Measurements from ENCODE around the gene NRG2.

Gene NRG2

DNA sequence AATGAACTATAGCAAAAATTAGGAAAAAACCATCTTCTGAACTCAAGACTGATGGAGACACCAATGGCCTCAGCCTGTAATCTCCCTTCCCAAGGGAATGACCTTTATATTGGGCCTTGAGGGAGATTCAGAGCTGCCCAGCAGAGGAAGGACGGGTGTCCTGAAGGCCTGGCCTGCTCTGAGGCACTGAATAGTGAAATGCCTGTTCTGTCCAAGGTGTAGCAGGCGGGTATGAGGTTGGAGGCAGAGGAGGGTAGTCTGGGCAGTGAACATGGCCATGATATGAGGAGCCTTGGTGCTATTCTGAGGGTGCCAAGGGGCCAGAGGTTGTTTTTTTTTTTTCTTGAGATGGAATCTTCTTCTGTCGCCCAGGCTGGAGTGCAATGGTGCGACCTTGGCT, 222.5 kb downstream of the NRG2 start:
- Mint-ChIP-seq H3K4me1 (ENCODE audit: low read depth in 2 of 2) (no peaks in the 10 kb centered on the region), H3K27ac (no peak overlapping the region), H3K36me3 (ENCODE audit: insufficient read depth) (no peaks in the 10 kb centered on the region), H3K27me3 (peaks cover 21 to 43% of the 10 kb centered on the region in 2 donors), H3K9me3 (peaks cover 3 to 9% of the 10 kb centered on the region in 2 donors), H3K4me3 (no peak overlapping the region)
- ATAC-seq (replicated peaks) (no peak), DNase-seq (no peak)

DNA sequence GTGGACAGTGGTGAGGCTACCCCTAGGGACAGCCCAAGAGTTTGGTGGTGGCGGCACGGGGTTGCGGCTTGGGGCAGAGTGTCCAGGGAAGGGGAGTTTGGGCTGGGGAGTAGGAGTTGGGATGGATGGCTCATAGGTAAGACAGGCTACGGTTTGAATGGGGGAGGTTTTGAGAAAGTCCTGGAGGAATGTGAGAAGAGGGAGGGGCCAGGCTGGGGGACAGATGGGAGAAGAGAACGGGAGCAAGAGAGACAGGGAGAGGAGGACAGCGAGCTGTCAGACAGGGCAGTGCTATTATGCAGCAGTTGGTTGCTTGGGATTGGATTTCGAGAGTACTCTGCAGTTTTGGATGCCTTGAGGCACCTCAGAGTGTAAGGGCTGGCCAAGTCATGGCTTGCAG, 223.0 kb downstream of the NRG2 start:
- Mint-ChIP-seq H3K4me1 (ENCODE audit: low read depth in 2 of 2) (no peaks in the 10 kb centered on the region), H3K36me3 (ENCODE audit: insufficient read depth) (no peaks in the 10 kb centered on the region), H3K27me3 (peaks cover 21 to 42% of the 10 kb centered on the region in 2 donors), H3K9me3 (peaks cover 3 to 9% of the 10 kb centered on the region in 2 donors), H3K4me3 (no peak overlapping the region), H3K27ac (no peak overlapping the region)
- no peak for DNase-seq
- no peak for ATAC-seq (replicated peaks)

DNA sequence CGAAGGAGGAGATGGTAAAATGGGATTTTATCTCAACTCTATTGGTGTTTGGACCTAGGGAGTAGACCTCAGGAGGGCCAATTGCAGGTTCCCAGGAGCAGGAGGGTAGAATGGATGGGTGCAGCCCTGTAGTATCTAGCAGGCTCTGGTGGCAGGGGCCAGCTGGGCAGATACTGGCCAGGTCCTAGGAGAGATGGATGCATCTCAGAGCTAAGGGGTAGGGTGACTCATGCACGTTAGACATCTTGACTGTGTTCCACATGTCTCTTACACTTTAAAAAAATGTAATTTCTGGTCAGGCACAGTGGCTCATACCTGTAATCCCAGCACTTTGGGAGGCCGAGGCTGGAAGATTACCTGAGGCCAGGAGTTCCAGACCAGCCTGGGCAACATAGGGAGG, 225.1 kb downstream of the NRG2 start:
- Mint-ChIP-seq H3K4me1 (ENCODE audit: low read depth in 2 of 2) (no peaks in the 10 kb centered on the region), H3K4me3 (no peak overlapping the region), H3K27me3 (peaks cover 21 to 38% of the 10 kb centered on the region in 2 donors), H3K27ac (no peak overlapping the region), H3K9me3 (peaks cover 3 to 9% of the 10 kb centered on the region in 2 donors), H3K36me3 (ENCODE audit: insufficient read depth) (peaks cover 3% of the 10 kb centered on the region)
- ATAC-seq (replicated peaks), result no peak
- DNase-seq, result no peak

DNA sequence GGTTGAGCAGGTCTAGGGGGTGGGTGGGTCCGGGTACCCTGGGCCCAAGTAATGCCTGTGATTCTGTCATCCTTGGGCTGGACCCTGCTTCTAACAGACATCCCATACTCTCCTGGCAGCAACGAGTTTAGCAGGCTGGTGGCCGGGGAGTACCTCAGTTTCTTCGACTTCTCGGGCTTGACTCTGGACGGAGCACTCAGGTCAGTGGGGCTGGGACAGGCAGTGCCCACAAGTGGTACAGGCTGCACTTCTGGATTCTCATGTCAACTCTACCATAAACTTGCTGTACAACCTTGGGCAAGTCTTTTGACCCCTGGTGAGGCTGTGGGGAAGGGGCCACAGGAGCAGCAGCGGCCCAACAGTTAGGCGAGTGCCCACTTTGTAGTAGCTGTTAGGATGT, 225.7 kb downstream of the NRG2 start:
- H3K27ac Mint-ChIP-seq, result no peak overlapping the region
- no peak for DNase-seq

DNA sequence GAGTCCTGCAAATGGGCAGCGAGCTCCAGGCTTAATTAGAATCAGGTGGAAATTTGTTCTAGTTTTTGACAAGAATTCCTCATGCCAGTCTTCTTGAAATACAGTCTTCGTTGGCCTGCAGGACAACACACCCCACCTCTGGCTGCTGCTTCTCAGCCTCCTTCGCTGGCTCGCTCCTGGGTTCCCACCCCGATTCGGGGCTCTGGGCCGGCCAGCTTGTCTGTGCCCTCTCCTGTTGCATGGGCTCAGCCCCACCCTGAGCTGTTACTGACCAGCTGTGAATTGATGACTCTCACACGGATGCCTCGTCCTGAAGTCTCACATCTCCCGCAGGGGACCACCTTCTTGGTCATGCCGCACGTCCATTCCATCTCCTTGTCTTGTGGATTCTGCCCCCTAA, 226.5 kb downstream of the NRG2 start:
- H3K4me3 Mint-ChIP-seq, result no peak overlapping the region
- no peak for ATAC-seq (replicated peaks)
- peaks cover 3 to 9% of the 10 kb centered on the region in 2 donors for H3K9me3 Mint-ChIP-seq
- H3K27ac Mint-ChIP-seq, result no peak overlapping the region
- H3K4me1 Mint-ChIP-seq (ENCODE audit: low read depth in 2 of 2), result no peaks in the 10 kb centered on the region
- no peak for DNase-seq
- H3K36me3 Mint-ChIP-seq (ENCODE audit: insufficient read depth), result peaks cover 3% of the 10 kb centered on the region
- H3K27me3 Mint-ChIP-seq, result peaks cover 33 to 42% of the 10 kb centered on the region in 2 donors

More for the DNA sequence above, 225.7 kb downstream of the NRG2 start:
- Mint-ChIP-seq H3K36me3 (ENCODE audit: insufficient read depth) (peaks cover 3% of the 10 kb centered on the region), H3K27me3 (peaks cover 25 to 42% of the 10 kb centered on the region in 2 donors), H3K9me3 (peaks cover 3 to 9% of the 10 kb centered on the region in 2 donors), H3K4me1 (ENCODE audit: low read depth in 2 of 2) (no peaks in the 10 kb centered on the region), H3K4me3 (no peak overlapping the region)
- no peak for ATAC-seq (replicated peaks)

DNA sequence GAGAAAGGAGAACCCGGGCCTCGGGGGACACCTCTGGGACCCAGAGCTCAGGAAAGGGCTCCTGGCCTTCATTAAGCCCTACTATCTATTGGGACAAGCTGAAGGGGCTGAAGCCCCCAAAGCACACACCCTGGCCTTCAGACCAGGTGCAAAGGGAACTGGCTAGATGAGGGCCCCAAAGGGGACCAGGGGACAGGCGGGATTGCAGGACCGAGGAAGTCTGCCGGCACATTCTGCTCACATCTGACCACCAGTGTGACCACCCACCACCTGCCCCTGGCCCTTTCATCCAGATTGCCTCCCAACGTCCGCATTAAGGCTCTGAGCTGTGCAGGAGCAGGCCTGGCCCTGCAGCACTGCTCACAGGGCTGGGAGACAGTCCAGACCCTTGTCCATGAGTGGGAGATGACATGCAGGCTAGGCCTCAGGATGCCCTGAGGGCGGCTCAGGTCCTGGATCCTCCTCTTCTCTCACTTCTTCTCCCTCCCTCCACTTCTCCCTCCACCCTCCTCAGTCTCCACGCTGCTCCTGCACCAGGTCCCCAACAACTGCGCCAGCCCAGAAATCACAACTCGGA, 228.3 kb downstream of the NRG2 start:
- Mint-ChIP-seq H3K27ac (no peak overlapping the region), H3K27me3 (peaks cover 28 to 39% of the 10 kb centered on the region in 2 donors), H3K36me3 (ENCODE audit: insufficient read depth) (peaks cover 3% of the 10 kb centered on the region), H3K4me3 (no peak overlapping the region), H3K4me1 (ENCODE audit: low read depth in 2 of 2) (no peaks in the 10 kb centered on the region), H3K9me3 (peaks cover 3 to 9% of the 10 kb centered on the region in 2 donors)
- ATAC-seq (replicated peaks) (no peak), DNase-seq (no peak)

DNA sequence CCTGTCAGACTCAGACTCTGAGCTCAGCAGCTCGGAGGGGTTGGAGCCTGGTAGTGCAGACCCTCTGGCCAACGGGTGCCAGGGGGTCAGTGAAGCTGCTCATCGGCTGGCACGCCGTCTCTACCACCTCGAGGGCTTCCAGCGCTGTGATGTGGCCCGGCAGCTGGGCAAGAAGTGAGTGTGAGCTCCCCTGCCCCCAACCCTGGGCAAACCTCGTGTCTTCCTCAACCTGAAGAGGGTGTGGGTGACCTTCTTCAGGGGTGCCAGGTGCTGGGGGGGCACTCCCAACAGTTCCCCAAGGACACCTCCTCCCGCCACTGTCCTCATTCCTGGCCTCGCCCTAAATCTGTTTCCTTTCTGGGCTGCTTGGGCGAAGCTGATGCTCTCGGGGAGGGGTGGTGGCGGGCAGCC, 228.9 kb downstream of the NRG2 start:
- DNase-seq, result no peak
- Mint-ChIP-seq H3K4me1 (ENCODE audit: low read depth in 2 of 2) (no peaks in the 10 kb centered on the region), H3K4me3 (no peak overlapping the region), H3K27ac (no peak overlapping the region), H3K9me3 (peaks cover 3 to 8% of the 10 kb centered on the region in 2 donors), H3K27me3 (peaks cover 26 to 37% of the 10 kb centered on the region in 2 donors), H3K36me3 (ENCODE audit: insufficient read depth) (peaks cover 3% of the 10 kb centered on the region)
- ATAC-seq (replicated peaks), result no peak

DNA sequence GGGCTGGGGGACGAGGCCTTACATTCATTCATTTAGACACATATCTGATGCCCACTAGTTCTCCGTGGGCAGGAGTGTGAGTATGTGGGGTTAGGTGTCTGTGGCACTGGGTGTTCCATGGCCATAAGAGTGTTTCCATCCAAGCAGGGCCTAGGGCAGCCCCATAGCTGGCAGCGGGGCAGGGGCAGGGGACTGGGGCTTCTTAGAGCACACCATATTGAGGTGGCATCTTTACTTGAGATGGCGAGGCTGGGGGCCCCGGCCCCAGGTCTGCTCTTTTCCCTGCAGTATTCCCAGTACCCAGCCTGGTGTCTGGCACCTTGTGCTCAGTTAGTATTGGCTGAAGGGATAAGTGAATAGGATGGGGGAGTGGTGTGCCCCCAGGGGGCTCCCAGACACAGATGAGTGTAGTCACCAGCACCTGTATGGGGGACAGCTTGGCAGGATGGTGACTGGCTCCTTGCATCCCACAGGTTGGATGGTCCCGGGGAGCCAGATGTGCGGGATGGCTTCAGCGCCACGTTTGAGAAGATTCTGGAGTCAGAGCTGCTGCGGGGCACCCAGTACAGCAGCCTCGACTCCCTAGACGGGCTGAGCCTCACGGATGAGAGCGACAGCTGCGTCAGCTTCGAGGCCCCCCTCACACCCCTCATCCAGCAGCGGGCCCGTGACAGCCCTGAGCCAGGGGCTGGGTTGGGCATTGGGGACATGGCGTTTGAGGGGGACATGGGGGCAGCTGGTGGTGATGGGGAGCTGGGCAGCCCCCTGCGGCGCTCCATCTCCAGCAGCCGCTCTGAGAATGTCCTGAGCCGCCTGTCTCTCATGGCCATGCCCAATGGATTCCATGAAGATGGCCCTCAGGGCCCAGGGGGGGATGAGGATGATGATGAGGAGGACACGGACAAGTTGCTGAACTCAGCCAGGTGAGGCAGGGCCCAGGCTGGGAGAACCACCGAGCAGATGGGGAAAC, 230.0 kb downstream of the NRG2 start:
- peaks cover 33 to 48% of the 10 kb centered on the region in 2 donors for H3K27me3 Mint-ChIP-seq
- no peak overlapping the region for H3K27ac Mint-ChIP-seq
- H3K9me3 Mint-ChIP-seq, result no peaks in the 10 kb centered on the region
- DNase-seq (no peak), ATAC-seq (replicated peaks) (no peak)
- no peak overlapping the region for H3K4me3 Mint-ChIP-seq
- H3K4me1 Mint-ChIP-seq (ENCODE audit: low read depth in 2 of 2), result no peaks in the 10 kb centered on the region
- peaks cover 3% of the 10 kb centered on the region for H3K36me3 Mint-ChIP-seq (ENCODE audit: insufficient read depth)

DNA sequence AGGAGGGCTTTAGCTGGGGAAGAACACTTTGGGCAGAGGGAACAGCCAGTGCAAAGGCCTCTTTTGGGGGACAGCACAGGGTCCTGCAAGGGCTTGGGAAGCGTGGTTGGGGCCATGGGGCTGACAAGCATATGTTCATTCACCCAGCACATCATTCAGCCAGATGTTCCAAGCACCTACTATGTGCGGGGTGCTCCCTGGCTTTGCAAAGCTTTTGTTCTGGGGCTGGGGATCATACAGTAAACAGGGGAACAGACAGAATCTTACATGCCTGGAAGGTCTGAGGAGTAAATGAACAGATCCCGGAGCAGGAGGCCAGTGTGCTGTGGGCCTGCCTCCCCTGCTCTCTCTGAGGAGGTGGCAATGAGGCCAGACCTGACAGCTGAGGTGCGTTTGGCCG, 230.8 kb downstream of the NRG2 start:
- DNase-seq (no peak), ATAC-seq (replicated peaks) (no peak)
- H3K36me3 Mint-ChIP-seq (ENCODE audit: insufficient read depth), result peaks cover 3% of the 10 kb centered on the region
- no peak overlapping the region for H3K27ac Mint-ChIP-seq
- no peaks in the 10 kb centered on the region for H3K4me1 Mint-ChIP-seq (ENCODE audit: low read depth in 2 of 2)
- no peak overlapping the region for H3K4me3 Mint-ChIP-seq
- no peaks in the 10 kb centered on the region for H3K9me3 Mint-ChIP-seq
- H3K27me3 Mint-ChIP-seq, result peaks cover 38 to 54% of the 10 kb centered on the region in 2 donors

DNA sequence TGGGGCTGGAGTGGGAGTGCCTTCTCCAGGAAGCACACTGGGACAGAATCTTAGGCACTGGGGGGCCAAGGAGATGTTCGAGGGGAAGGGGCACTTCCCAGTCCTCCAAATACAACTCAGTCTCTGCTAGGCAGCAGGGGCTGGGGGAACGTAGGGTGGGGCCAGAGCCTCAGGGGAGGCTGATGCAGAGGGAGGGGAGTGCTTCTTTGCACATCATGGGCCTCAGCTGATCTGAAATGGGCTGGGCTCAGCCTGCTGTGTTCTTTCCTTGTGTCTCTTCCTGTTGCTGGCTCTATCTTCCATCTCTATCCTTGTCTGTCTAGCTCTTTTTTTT, 231.9 kb downstream of the NRG2 start:
- Mint-ChIP-seq H3K4me1 (ENCODE audit: low read depth in 2 of 2) (no peaks in the 10 kb centered on the region), H3K4me3 (no peak overlapping the region), H3K27me3 (peaks cover 38 to 59% of the 10 kb centered on the region in 2 donors), H3K36me3 (ENCODE audit: insufficient read depth) (peaks cover 3% of the 10 kb centered on the region), H3K9me3 (no peaks in the 10 kb centered on the region), H3K27ac (no peak overlapping the region)
- DNase-seq (no peak), ATAC-seq (replicated peaks) (no peak)

DNA sequence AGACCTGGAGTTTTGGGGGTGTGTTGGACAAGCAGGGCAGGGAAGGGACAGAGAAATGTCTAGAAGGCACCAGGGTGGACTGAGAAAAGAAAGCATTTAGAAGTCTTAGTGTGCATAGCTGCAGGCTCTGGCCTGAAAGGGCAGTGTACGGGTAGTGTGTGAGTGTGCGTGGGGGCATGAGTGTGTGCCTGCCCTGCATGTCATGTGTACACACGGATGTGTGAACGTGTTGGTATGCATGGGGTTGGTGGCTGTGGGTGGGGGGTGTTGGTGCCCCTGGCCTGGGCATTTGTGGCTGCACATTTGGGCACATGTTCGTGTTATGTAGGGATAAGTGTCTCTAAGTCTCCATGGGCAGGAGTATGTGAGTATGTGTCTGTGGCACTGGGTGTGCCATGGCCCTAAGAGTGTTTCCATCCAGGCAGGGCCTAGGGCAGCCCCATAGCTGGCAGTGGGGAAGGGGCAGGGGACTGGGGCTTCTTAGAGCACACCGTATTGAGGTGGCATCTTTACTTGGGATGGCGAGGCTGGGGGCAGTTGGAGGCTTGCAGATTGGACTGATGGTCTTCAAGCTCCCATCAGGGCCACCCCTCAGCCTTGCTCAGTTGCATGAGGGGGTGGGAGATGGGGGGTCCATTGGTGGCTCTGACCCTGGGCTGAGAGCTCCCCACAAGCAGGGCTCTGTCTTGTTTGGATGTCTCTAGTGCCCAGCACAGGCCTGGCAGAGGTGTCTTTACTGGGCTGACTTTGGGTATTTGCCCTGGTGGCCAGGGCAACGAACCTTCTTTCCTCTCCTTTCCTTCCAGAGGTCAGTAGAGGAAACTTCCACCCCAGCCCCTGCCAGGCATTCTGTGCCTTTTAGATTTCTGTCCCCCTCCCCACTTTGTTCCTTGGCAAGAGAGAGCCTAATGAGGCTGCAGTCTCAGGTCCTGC, 232.5 kb downstream of the NRG2 start:
- no peak for ATAC-seq (replicated peaks)
- H3K27ac Mint-ChIP-seq, result no peak overlapping the region
- peaks cover 3% of the 10 kb centered on the region for H3K36me3 Mint-ChIP-seq (ENCODE audit: insufficient read depth)
- H3K4me1 Mint-ChIP-seq (ENCODE audit: low read depth in 2 of 2), result no peaks in the 10 kb centered on the region
- no peak for DNase-seq
- H3K9me3 Mint-ChIP-seq, result no peaks in the 10 kb centered on the region
- H3K27me3 Mint-ChIP-seq, result peaks cover 41 to 66% of the 10 kb centered on the region in 2 donors
- no peak overlapping the region for H3K4me3 Mint-ChIP-seq

DNA sequence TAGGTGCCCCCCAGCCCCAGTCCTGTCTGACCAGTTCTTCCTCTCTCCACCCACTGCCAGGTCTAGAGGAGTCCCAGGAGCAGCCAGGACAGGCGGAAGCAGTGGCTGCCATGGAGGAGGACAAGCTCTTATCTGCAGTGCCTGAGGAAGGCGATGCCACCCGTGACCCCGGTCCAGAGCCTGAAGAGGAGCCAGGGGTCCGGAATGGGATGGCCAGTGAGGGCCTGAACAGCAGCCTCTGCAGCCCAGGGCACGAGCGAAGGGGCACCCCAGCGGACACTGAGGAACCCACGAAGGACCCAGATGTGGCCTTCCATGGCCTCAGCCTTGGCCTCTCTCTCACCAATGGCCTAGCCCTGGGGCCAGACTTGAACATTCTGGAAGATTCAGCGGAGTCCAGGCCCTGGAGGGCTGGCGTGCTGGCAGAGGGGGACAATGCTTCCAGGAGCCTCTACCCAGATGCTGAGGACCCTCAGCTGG, 233.7 kb downstream of the NRG2 start:
- Mint-ChIP-seq H3K9me3 (no peaks in the 10 kb centered on the region), H3K27me3 (peaks cover 50 to 71% of the 10 kb centered on the region in 2 donors), H3K27ac (no peak overlapping the region), H3K4me3 (no peak overlapping the region), H3K4me1 (ENCODE audit: low read depth in 2 of 2) (no peaks in the 10 kb centered on the region), H3K36me3 (ENCODE audit: insufficient read depth) (peaks cover 3% of the 10 kb centered on the region)
- no peak for ATAC-seq (replicated peaks)
- DNase-seq, result no peak

Data from effector memory CD8-positive, alpha-beta T cell (primary cell).